ENCODE data around the gene SLC25A41.

SLC25A41 gene

GRCh38 chr19:6433663-6434062 is at the start of gene SLC25A41:
SLC25A41 (minus strand) TSS chr19:6433763; CDS start chr19:6433693, 70 bp downstream.
- no peak for DNase-seq (ENCODE audit: low read depth)
- H3K4me3 ChIP-seq (ENCODE audit: low read length): no peak within 1 kb of the TSS
- TF ChIP-seq, protein P1, sequence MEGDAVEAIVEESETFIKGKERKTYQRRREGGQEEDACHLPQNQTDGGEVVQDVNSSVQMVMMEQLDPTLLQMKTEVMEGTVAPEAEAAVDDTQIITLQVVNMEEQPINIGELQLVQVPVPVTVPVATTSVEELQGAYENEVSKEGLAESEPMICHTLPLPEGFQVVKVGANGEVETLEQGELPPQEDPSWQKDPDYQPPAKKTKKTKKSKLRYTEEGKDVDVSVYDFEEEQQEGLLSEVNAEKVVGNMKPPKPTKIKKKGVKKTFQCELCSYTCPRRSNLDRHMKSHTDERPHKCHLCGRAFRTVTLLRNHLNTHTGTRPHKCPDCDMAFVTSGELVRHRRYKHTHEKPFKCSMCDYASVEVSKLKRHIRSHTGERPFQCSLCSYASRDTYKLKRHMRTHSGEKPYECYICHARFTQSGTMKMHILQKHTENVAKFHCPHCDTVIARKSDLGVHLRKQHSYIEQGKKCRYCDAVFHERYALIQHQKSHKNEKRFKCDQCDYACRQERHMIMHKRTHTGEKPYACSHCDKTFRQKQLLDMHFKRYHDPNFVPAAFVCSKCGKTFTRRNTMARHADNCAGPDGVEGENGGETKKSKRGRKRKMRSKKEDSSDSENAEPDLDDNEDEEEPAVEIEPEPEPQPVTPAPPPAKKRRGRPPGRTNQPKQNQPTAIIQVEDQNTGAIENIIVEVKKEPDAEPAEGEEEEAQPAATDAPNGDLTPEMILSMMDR (conservative IDR thresholded peaks at IDR 0.05; ENCODE audit: low read depth, low read length): no peak

DNA sequence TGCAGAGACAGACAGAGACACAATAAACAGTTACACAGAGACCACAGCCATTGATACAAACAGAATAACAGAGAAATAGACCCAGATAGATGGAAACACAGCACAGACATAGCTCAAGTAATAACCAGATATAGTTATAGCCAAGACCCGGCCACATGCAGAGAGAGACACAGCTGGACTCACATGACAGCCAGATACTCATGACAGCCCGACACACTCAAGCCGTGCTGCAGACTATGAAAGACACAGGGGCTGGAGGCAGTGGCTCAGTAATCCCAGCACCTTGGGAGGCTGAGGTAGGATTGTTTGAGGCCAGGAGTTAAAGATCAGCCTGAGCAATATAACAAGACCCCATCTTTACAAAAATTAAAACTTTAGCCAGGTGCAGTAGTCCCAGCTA is 49.7 kb upstream of the SLC25A41 start:
- H3K4me3 ChIP-seq (ENCODE audit: low read length): no peak overlapping the region
- TF ChIP-seq, protein P1 (conservative IDR thresholded peaks at IDR 0.05; ENCODE audit: low read depth, low read length): no peak
- no peak for DNase-seq (ENCODE audit: low read depth)

DNA sequence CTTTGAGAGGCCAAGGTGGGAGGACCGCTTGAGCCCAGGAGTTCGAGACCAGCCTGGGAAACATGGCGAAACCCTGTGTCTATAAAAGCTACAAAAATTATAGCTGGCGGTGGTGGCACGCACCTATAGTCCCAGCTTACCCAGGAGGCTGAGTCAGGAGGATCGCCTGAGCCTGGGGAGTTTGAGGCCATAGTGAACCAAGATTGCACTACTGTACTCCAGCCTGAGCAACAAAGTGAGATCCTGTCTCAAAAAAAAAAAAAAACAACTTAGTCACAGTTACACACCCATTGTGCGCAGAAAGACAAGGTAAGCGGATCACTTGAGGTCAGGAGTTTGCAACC is 48.8 kb upstream of the SLC25A41 start:
- DNase-seq (ENCODE audit: low read depth): no peak
- TF ChIP-seq, protein P1 (conservative IDR thresholded peaks at IDR 0.05; ENCODE audit: low read depth, low read length): no peak
- no peak overlapping the region for H3K4me3 ChIP-seq (ENCODE audit: low read length)

DNA sequence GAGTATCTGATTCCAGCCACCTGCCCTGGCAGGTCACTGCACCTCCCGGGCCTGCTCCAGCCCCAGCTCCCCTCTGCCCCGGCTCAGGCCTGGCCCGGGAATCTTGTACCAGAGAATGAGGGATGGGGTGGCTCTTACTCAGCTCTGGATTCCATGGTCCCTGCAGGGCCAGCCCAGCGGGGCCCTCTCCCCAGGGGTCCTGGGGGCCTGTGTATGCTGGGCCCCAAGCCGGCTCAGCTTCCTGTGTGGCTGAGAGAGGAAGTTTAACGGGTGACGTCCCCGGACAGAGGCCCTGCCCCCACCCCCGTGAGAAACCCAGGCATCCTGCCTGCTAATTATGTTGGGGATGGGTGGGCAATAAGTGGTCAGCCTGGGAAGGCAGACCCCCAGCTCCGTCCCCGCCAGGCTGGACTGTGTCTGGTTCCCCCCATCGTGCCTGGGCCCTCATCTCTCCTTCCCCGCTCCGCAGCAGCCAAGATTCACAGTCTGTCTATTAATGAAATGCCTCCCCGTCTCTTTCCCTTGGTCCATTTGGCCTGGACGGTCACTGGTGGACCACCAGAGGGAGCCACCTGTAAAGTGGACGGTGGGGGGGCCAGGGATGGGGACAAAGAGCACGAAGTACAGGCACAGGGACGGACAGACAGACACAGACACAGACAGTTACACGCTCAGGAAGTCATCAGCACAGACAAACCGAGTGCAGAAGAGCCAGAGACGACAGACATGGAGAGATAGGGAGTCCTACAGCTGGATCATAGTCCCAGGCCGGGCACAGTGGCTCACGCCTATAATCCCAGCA is 48.2 kb upstream of the SLC25A41 start, which contains the start of gene DENND1C:
DENND1C (minus strand) TSS at position 247 of the 802 bp plus-strand sequence; CDS start at position 155, 92 bp downstream.
- TF ChIP-seq, protein P1 (conservative IDR thresholded peaks at IDR 0.05; ENCODE audit: low read depth, low read length): peak; percentile 75

DNA sequence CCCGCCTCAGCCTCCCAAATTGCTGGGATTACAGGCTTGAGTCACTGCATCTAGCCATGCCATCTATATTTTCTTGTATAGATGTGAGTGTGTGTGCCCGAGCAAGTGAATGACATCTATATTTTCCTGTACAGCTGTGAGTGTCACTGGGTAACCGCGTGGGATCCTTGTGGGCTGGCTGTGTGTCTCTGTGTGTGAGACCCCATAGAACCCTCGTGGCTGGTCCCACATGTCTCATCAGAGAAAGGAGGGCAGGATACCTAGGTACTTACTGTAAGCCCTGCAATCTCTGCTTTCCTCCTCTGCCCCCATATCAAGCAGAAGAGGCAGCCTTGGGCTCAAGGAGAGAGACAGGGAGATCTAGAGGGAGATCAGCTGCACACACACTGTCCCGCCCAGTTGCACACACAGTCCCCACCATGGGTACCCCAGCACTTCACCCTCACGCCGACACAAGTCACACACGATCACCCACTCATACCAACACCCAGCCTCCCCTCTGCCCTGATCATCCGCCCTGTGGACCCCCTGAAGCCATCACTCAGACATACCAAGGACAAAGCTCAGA is 47.4 kb upstream of the SLC25A41 start:
- H3K4me3 ChIP-seq (ENCODE audit: low read length): no peak overlapping the region
- DNase-seq (ENCODE audit: low read depth): no peak
- TF ChIP-seq, protein P1 (conservative IDR thresholded peaks at IDR 0.05; ENCODE audit: low read depth, low read length): no peak

More for the DNA sequence above, 48.2 kb upstream of the SLC25A41 start, which contains the start of gene DENND1C:
- H3K4me3 ChIP-seq (ENCODE audit: low read length): no peak within 1 kb of the TSS
- DNase-seq (ENCODE audit: low read depth): no peak

DNA sequence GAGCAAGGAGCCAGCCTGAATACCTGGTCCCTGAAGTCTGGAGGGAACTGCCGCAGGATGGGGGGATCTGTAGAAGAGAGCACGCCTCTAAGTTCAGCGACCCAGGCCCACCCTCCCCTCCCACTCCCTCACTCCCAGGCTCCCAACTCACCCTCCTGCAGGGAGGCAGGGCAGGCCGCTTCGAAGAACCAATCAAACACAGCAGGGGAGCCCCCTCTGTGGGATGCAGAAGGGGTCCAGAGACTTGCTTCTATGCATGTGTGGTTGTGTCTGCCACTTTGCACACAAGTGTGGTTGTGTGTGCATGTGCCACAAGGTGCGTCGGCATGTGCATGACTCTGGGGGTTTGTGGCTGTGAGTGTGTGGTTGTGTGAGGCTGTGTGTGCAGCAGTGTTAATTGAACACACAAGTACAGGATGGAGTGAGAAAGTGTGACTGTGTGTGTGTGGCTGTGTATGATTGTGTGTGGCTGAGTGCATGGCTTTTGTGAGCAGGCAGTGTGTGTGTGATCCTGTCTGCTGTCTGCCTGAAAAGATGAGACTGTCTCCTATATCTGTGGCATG is 46.4 kb upstream of the SLC25A41 start:
- TF ChIP-seq, protein P1 (conservative IDR thresholded peaks at IDR 0.05; ENCODE audit: low read depth, low read length): no peak
- DNase-seq (ENCODE audit: low read depth): no peak
- no peak overlapping the region for H3K4me3 ChIP-seq (ENCODE audit: low read length)

Data from retinal pigment epithelial cell (primary cell).